Tongue (tissue), 2 donors: ENCODE measurements around the gene ZC3H14. TPM values are rescaled to one million over a fixed set of nuclear protein-coding genes. Genes with fewer than 3 reads are reported as not detected.

ENCODE experiments used
- small RNA-seq: library from RNA; depleted of rRNA; stranded (forward); fragments of <200 nt; gene quantifications from one replicate; pipeline ENCODE3, GENCODE V24; 2014; ENCODE audit warnings: low replicate concordance
- total RNA-seq: library from RNA; depleted of rRNA; stranded (reverse); fragments of >200 nt; gene quantifications from one replicate; pipeline ENCODE4 v1.2.3, GENCODE V29; 2014

ZC3H14 gene
- total RNA-seq, 1 donor from 2014 or later: 52.3 TPM

Small RNA genes within 50 kb of the gene (small RNA-seq; reads per million reads assigned to genes)
- gene RNU4-22P: not detected

Other genes starting within 250 kb of the ZC3H14 start
- gene KCNK10, start 239.8 kb upstream of the ZC3H14 start, total RNA-seq: 0.92 TPM
- 20.7 TPM for gene SPATA7, start 177.4 kb upstream of the ZC3H14 start, total RNA-seq
- 31.3 TPM for gene PTPN21, start 8.0 kb upstream of the ZC3H14 start, total RNA-seq
- 0.51 TPM for gene EML5, start 229.9 kb downstream of the ZC3H14 start, total RNA-seq